Stimulated activated naive CD4-positive, alpha-beta T cell (primary cell): Measurements from ENCODE around the gene CHMP2B.
"Not testable (repeated sequence)": the region's sequence is repeated elsewhere in the genome, so short reads cannot be mapped to it uniquely, and the experiment has no call there.

Experiments used
- DNase-seq, 6 experiments: peaks; one replicate each; lab custom pipeline; 2025; lab: John Stamatoyannopoulos, UW

Gene CHMP2B

GRCh38 chr3:87233805-87234204, 6.7 kb downstream of the CHMP2B start:
- no peak for DNase-seq

- no peak for DNase-seq
Observed at GRCh38 chr3:87236093-87236492, 9.0 kb downstream of the CHMP2B start.

- no peak for DNase-seq
Observed at GRCh38 chr3:87246662-87247429, 19.7 kb downstream of the CHMP2B start.

GRCh38 chr3:87247430-87247773, 20.3 kb downstream of the CHMP2B start:
- no peak for DNase-seq

GRCh38 chr3:87248231-87248630, 21.1 kb downstream of the CHMP2B start:
- not testable (repeated sequence) for DNase-seq

GRCh38 chr3:87248831-87249230, 21.7 kb downstream of the CHMP2B start:
- DNase-seq: no peak

GRCh38 chr3:87250009-87250408, 22.9 kb downstream of the CHMP2B start:
- DNase-seq: no peak

- peak in 4 of 6 experiments; percentile 1 to 16 (median 5) for DNase-seq
Observed at GRCh38 chr3:87260270-87260669, 33.2 kb downstream of the CHMP2B start.

- no peak for DNase-seq
Observed at GRCh38 chr3:87261925-87262324, 34.8 kb downstream of the CHMP2B start.

GRCh38 chr3:87267953-87268645, 41.0 kb downstream of the CHMP2B start:
- DNase-seq: no peak

GRCh38 chr3:87268646-87269211, 41.6 kb downstream of the CHMP2B start:
- DNase-seq: no peak

- DNase-seq: no peak
Observed at GRCh38 chr3:87269723-87270122, 42.6 kb downstream of the CHMP2B start.

GRCh38 chr3:87270908-87271700, 44.0 kb downstream of the CHMP2B start:
- DNase-seq: no peak

- no peak for DNase-seq
Observed at GRCh38 chr3:87272718-87273341, 45.7 kb downstream of the CHMP2B start.

- no peak for DNase-seq
Observed at GRCh38 chr3:87276484-87276883, 49.4 kb downstream of the CHMP2B start, which contains the start of gene POU1F1. POU1F1 (minus strand) TSS chr3:87276584; CDS start chr3:87276462, 122 bp downstream.

GRCh38 chr3:87287011-87287410, 59.9 kb downstream of the CHMP2B start:
- no peak for DNase-seq

- no peak for DNase-seq
Observed at GRCh38 chr3:87288446-87288845, 61.3 kb downstream of the CHMP2B start.

GRCh38 chr3:87298111-87298718, 71.1 kb downstream of the CHMP2B start:
- DNase-seq: peak in 2 of 6 experiments; percentile 27 to 39

GRCh38 chr3:87305031-87305430, 77.9 kb downstream of the CHMP2B start:
- DNase-seq: not testable (repeated sequence)
